Measurements from ENCODE around the gene ZC3H6.
"Not testable (repeated sequence)": the region's sequence is repeated elsewhere in the genome, so short reads cannot be mapped to it uniquely, and the experiment has no call there.

ZC3H6 gene

DNA sequence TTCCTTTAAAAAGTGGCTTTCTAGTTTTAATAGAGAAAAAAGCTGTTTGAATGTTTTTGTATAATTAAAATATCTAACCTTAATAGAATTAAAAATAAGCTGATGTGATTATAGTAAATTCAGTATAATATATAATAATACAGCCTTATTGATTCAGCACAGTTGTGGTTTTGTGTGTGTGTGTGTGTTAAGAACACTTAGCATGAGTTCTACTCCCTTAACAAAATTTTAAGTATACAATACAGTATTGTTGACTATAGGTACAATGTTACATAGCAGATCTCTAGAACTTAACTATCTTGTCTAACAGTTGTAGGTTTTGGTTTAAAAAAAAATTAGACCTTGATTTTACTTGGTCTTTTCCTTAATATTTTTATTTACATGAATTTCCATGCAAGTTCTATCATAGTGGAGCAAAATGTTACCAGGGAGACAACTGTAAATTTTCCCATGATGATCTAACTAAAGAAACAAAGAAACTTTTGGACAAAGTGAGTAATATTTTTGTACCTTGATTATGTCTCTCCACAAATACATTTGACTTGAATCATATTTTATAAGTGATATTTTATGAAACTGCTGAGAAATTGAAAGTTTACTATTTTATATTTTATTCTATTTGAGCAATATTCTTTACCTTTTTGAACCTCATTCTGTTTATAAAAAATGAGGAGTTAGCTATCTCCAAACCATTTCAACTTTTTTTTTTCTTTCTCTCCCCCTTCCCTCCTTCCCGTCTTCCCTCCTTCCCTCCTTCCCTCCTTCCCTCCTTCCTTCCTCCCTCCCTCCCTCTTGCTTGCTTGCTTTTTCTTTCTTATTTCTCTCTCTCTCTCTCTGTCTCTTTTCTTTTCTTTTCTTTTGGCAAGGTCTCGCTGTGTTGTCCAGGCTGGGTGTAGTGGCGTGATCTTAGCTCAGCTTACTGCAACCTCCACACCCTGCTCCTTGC is 46.3 kb downstream of the ZC3H6 start:
- no peak for DNase-seq (ENCODE audit: low read depth)

DNA sequence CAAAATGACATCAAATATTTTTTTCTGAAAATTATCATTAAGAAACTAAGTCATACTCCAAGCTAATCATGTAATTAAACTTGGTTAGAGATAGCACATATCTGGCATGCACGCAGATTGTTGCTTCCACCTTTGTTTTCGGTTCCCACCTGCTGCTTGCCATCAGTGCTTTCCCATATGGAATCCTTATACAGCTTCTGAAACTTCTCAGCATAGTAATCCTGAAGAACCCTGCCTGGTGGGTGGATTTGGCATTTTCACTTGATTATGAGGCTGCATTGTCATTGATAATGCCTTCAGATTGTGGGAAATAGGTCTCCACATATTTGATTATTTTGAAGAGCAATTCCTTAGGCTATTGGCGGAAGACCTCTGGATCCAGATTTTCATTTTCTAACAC is 47.5 kb downstream of the ZC3H6 start:
- DNase-seq (ENCODE audit: low read depth) = no peak

DNA sequence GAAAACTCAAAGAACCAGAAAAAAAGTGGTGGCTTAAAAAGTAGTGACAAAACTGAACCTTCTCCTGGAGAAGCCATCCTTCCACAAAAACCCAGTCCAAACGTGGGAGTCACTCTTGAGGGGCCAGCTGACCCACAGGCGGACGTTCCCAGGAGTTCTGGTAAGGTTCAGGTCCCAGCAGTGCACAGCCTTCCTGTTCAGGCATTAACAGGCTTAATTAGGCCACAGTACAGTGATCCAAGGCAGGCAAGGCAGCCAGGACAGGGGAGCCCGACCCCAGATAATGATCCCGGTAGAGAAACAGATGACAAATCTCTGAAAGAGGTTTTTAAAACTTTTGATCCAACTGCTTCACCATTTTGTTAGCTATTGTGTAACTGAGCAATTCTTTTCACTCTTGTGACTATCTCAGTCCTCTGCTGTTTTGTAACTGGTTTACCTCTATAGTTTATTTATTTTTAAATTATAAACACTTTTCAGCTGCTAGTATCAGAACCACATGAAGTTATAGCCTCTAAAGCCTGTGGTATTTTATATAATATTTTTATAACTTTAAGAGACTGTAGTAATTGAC is 56.8 kb downstream of the ZC3H6 start:
- no peak for DNase-seq (ENCODE audit: low read depth)

DNA sequence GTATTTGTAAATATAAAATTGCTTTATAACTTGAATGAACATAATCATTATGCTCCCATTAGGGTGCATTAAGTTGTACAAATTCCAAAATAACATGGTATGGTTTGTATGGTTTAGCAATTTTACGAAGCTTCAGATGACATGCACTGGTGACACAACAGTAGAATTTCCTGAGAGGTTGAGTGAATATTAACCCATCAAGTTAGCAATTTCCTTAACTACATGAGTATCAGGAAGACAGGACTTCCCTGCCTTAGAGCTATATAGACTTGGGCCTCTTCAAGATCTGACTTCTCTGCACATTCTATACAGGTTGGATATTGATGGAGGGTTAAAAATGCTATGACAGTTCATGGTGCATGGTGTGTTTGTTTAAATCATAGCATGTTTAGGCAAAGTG is 60.2 kb downstream of the ZC3H6 start:
- DNase-seq (ENCODE audit: low read depth) = no peak

DNA sequence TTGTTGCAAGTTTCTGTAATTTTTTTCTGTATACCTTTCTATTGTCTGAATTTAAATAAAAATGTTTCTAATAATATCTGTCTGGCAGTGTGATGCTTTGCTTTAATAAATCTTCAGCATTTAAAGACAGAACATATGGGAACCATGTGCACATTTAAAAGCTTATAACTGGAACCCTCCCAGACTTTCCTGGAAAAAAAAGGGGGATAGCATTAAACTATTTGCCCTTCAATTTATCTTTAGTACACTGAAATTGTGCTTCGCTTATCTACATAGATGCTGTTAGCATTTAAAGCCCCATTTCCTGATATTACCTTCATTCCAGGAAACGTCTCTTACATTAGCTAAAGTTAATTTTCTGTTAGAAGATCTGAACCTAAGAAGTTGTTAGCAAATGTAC is 64.6 kb downstream of the ZC3H6 start:
- DNase-seq (ENCODE audit: low read depth) = no peak

DNA sequence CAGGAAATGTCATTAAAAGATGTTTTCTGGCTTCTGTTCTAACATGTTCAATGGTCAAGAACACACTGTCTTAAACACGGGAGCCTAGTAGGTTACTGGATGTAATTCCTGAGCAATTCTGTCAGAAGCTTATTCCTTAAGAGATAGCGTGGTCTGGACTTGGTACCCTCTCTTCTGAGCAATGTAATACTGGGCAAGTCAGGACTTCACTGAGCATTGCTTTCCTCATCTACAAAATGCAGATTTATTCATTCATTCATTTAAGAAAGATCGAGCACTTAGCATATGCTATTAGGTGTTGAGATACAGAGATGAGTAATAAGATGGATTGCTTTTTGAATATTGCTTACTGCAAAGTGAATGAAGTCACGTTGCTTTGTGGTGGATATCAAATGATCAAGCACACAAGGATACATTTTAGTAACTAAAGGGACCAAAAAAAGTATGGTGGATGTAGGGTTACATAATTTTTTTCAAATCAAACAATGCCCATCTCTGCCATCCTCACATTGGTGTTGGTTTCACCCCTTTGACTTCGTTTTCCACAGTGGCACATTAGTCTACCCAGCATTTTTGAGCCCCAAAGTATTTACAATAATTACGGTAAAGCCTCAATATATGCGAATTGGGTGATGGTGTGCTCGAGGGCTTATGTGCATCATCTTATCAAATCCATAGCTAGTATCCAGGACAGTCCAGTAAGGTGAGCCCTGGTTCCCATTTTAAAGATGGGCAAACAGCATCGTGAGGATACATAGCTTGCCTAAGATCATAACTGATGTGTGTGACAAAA is 65.3 kb downstream of the ZC3H6 start:
- no peak for DNase-seq (ENCODE audit: low read depth)

DNA sequence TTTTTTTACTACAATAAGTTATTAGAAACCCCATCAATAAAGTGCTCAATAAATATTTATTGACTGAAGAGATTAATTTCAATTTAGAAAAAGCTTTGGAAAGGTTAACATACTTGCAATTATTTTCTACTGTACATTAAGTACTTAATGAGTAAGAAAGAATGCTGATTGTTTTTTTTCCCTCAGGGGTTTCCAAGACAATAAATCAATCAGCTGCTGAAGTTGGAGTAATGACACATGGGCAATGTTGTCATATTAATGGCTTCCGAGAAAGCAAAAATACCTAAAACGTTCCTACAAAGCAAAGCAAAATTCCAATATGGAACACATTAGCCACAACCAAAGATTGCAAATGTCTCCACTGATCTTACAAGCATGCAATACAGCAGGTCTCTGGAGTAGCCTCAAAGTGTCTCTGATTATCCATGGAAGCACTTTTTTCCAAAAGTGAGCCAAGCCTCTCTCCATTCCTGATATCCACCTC is 66.7 kb downstream of the ZC3H6 start:
- no peak for DNase-seq (ENCODE audit: low read depth)

DNA sequence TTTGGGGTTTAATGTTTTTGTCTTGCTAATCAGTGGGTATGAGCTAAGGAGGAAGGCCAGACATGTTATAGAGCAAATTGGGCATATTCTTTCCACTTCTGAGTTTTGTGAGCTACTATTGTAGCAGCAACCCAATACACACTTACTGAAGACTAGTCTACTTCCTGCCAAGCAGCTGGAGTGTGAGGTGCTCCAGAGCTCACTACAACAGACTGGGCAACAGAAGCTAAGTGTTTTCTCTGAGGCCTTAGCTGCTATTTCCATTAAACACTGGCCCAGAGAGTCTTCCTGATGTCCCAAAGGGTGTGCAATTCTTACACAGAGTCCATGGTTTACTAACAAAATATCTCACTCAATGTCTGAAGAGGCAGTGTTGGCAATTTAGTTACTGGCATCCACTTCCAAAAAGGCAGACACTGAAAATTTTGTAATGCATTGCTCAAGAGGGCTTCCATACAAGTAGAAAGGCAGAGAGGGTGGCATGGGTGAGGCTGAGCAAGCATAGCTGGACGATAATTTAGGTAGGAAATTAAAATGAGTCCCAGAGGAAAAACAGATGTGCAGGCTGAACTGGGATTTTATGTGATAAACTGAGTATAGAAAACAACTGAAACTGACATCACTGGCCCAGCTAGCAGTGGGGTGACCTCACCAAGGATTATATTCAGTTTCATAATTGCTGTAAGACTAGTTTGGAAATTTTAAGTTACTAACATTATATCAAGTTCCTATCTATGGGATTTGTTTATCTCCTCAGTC is 68.6 kb downstream of the ZC3H6 start:
- DNase-seq (ENCODE audit: low read depth) = no peak

DNA sequence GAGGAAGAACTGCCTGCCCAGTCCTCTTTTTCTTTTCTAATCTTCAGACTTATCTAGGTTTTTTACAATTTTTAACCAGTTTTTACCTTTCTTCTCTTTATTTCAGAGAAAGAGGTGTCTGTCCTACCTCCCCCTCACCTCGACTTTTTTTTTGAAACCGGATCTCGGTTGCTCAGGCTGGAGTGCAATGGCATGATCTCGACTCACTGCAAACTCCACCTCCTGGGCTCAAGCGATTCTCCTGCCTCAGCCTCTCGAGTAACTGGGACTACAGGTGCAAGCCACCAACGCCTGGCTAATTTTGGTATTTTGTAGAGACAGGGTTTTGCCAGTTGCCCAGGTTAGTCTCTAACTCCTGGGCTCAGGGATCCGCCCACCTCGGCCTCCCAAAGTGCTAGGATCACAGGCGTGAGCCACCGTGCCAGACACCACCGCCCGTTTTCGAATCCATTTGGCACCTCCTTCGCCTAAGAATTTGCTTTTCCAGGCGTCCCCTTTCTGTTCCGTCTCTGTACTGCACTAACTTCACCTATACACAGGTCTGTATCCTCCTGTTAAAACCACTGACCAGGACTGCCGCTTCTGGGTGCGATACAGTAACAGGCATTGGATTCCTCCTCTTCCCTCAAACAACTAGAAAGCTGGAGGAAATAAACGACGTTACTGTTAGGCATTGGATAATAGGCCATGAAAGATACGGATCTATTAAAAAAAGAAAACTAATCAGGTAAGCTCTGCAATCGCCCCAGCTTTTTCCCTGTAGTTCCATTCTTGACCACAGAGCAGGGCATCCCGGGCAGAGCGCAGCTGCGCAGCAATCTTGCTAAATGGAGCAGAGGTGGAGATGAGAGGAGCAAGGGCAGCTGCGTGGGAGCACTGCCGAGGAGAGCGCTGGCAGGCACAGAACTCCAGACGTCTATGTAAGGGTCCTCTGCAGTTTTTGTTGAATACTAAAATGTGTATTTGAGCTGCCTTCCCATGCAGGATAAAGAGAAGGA is 69.9 kb downstream of the ZC3H6 start:
- no peak for DNase-seq (ENCODE audit: low read depth)

DNA sequence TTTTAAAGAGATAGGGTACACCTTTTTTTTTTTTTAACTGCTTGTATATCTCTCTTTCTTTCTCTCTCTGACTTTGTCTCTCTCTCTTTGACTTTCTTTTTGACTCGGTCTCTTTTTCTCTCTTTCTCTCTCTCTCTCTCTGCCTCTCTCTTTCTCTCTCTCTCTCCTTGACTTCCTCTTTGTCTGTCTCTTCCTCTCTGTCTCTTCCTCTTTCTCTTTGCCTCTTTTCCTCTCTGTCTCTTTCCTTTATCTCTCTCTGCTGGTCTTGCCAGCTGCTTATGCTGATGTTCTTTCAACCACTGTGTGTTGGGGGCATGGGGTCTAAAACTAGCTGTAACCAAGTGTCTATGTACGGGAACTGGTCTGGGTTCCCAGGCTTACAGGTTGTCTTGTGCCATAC is 76.9 kb downstream of the ZC3H6 start:
- DNase-seq (ENCODE audit: low read depth) = not testable (repeated sequence)

DNA sequence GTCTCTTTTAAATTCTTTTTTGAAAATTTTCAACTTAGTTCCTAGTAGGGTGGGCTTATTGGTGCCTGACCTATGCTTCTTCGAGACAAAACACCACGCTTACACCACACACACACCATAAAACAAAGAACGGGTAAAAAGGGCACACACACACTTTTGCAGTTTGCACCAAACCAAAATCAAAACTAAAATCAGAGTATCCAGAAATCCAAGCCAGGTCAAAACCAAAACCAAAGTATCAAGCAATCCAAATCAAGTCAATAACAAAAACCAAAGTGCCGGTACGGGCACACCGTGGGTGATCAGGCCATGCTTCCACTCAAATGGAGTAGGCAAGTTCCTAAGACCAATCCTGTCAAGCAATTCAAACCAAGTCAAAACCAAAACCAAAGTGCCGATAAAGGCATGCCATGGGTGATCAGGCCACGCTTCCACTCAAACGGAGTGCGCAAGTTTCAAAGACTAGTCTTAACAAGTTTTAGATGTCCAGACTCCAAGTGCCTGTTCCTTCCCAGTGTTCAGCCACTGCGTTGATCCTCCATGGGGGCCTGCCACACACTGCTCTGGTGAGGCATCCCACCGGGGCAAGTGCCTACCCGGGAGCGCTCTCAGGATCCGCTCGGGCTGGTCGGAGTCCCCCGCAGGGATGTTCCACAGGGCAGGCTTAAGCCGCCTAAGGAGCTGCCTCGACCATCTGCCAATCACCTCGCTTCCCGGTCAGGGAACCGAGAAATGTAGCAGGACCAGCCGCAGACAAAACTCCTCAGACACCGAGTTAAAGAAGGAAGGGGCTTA is 77.6 kb downstream of the ZC3H6 start:
- not testable (repeated sequence) for DNase-seq (ENCODE audit: low read depth)

DNA sequence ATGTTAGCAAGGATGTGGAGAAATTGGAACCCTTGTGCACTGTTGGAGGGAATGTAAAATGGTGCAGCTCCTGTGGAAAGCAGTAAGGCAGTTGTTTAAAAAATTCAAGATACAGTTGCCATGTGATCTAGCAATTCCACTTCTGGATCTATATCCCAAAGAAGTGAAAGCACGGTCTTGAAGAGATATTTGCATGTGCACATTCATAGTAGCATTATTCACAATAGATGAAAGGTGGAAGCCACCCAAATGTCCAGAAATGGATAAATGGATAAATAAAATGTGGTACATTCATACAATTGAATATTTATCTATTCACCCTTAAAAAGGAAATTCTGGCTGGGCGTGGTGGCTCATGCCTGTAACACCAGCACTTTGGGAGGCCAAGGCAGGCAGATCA is 78.9 kb downstream of the ZC3H6 start:
- not testable (repeated sequence) for DNase-seq (ENCODE audit: low read depth)

DNA sequence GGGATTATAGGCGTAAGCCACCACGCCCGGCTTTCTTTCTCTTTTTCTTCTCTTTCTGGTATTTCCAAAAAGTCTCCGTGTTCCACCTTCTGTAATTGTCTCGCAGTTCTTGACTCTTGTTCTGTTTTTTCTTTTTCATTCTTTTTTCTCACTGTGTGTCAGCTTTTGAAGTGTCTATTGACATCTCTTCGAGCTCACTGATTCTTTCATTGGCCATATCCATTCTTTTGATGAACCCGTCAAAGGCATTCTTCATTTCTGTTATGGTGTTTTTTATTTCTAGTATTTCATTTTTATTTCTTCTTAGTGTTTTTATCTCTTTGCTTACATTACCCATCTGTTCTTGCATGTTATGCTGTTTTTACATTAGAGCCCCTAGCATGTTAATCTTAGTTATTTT is 84.7 kb downstream of the ZC3H6 start:
- not testable (repeated sequence) for DNase-seq (ENCODE audit: low read depth)
